Ishikawa (cell line): ENCODE measurements around the gene KIF17.

Experiments
- CEBPB ChIP-seq: IDR thresholded peaks from 2 replicates; pipeline ENCODE4 v1.6.1; 2012
- EP300 ChIP-seq: IDR thresholded peaks from 2 replicates; pipeline ENCODE4 v1.6.1; 2012; ENCODE audit warnings: borderline replicate concordance
- FOXM1 ChIP-seq: IDR thresholded peaks from 2 replicates; pipeline ENCODE4 v1.6.1; 2012; ENCODE audit warnings: low read depth, borderline replicate concordance
- NFIC ChIP-seq: IDR thresholded peaks from 2 replicates; pipeline ENCODE4 v1.6.1; 2012
- REST ChIP-seq: IDR thresholded peaks from 2 replicates; pipeline ENCODE4 v1.6.1; 2012; ENCODE audit warnings: low read depth, mild to moderate bottlenecking
- TAF1 ChIP-seq: IDR thresholded peaks from 2 replicates; pipeline ENCODE4 v1.6.1; 2012; ENCODE audit warnings: low read depth, mild to moderate bottlenecking
- YY1 ChIP-seq: IDR thresholded peaks from 2 replicates; pipeline ENCODE4 v1.6.1; 2012; ENCODE audit warnings: low read depth
- TF ChIP-seq, protein P1 (sequence below): IDR thresholded peaks from 2 replicates; pipeline ENCODE4 v1.6.1; 2012

DNA sequence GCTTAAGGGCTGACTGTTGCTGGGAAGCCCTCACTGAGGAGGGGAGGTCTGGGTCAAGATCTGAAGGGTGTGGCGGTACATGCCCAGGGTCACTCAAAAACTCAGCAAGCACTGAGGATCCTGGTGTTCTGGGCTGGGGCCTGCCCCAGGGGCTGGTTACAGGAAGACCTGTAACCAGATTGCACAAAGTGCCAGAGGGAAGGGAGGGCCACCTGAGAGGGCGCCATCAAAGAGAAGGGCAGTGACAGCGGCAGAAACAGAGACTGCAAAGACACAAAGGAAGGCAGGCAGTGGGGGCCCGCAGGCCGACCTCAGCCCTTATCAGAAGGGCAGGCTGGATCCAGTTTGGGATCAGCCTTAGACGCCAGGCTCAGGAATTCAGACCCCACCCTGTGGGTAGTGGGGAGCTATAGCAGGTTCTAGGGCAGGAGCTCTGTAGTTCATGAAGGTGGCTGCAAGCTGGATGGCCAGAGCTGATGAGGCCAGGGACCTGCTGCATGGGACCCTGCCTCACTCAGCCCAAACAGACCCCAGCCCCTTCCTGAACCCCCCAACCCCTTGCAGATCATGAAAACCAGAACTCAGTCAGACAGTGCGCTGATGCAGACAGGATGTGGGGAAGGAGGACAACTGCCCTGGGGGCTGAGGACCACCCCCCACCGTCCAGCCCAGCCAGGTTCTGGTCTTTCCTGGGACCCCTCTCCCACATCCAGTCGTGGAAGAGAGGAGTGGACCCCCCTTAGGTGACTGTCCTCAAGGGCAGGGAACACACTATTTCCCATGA is 10.8 kb upstream of the KIF17 start:
- TF ChIP-seq EP300 (no peak), NFIC (no peak), REST (no peak), YY1 (no peak), CEBPB (no peak), TAF1 (no peak), FOXM1 (no peak)
- TF ChIP-seq, protein P1, sequence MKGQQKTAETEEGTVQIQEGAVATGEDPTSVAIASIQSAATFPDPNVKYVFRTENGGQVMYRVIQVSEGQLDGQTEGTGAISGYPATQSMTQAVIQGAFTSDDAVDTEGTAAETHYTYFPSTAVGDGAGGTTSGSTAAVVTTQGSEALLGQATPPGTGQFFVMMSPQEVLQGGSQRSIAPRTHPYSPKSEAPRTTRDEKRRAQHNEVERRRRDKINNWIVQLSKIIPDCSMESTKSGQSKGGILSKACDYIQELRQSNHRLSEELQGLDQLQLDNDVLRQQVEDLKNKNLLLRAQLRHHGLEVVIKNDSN = no peak
